Duodenal mucosa (tissue), 2 donors: ENCODE data around the gene RTEL1.
A peak's percentile ranks its signal among the peaks of the same experiment; 100 is the strongest.

Source experiments
- H3K27ac ChIP-seq: one replicate; pipeline ENCODE4 v1.7.0; 2013; ENCODE audit warnings: low read depth, low read length
- H3K27me3 ChIP-seq, 2 donors: one replicate each; pipeline ENCODE4 v1.7.0; 2013; ENCODE audit warnings: low read length in 2 of 2, control low read depth in 1 of 2; ENCODE audit not compliant: insufficient read depth in 2 of 2, control insufficient read depth in 1 of 2
- H3K36me3 ChIP-seq, 2 donors: one replicate each; pipeline ENCODE4 v1.7.0; 2013; ENCODE audit warnings: low read length in 2 of 2, control low read depth in 1 of 2; ENCODE audit not compliant: insufficient read depth in 2 of 2, control insufficient read depth in 1 of 2
- H3K4me1 ChIP-seq, 2 donors: one replicate each; pipeline ENCODE4 v1.7.0; 2013; ENCODE audit warnings: low read length in 2 of 2, control low read depth in 1 of 2; ENCODE audit not compliant: insufficient read depth in 2 of 2, control insufficient read depth in 1 of 2
- H3K4me3 ChIP-seq, 2 donors: one replicate each; pipeline ENCODE4 v1.7.0; 2013; ENCODE audit warnings: low read length in 2 of 2, low read depth in 1 of 2
- H3K9ac ChIP-seq, 2 donors: one replicate each; pipeline ENCODE4 v1.7.0; 2013; ENCODE audit warnings: low read length in 2 of 2, low read depth in 1 of 2
- H3K9me3 ChIP-seq, 2 donors: one replicate each; pipeline ENCODE4 v1.7.0; 2013; ENCODE audit warnings: low read length in 2 of 2, control low read depth in 1 of 2; ENCODE audit not compliant: control insufficient read depth in 1 of 2

Gene RTEL1

GRCh38 chr20:63693733-63694583, 35.8 kb downstream of the RTEL1 start:
- Histone ChIP-seq H3K36me3 (peaks cover 0 to 4% of the 10 kb centered on the region in 2 donors), H3K4me1 (peaks cover 23 to 38% of the 10 kb centered on the region in 2 donors), H3K9ac (no peak overlapping the region), H3K27me3 (no peaks in the 10 kb centered on the region), H3K4me3 (no peak overlapping the region), H3K27ac (no peak overlapping the region), H3K9me3 (no peaks in the 10 kb centered on the region)

DNA sequence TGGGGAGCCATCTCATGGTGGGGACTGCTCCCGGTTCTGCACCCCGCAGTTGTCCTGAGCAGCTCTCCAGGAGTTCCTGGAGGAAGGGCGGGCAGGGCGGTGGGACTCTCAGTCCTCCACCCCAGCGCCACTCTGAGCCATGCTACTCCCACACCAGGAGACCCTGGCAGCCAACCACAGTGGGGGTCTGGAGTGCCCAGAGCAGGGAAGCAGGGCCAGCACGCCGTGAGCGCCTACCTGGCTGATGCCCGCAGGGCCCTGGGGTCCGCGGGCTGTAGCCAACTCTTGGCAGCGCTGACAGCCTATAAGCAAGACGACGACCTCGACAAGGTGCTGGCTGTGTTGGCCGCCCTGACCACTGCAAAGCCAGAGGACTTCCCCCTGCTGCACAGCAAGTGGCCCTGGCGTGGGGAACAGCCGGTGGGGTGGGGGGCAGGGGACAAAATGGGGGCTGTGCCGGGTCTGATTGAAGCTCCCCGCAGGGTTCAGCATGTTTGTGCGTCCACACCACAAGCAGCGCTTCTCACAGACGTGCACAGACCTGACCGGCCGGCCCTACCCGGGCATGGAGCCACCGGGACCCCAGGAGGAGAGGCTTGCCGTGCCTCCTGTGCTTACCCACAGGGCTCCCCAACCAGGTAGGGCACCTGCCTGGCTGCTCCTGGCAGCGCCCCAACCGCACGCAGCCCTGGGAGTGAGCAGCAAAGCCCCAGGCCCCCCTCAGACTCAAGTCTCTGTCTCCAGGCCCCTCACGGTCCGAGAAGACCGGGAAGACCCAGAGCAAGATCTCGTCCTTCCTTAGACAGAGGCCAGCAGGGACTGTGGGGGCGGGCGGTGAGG, 36.7 kb downstream of the RTEL1 start:
- Histone ChIP-seq H3K27ac (no peak overlapping the region), H3K9ac (no peak overlapping the region), H3K9me3 (no peaks in the 10 kb centered on the region), H3K36me3 (peaks cover 0 to 4% of the 10 kb centered on the region in 2 donors), H3K27me3 (no peaks in the 10 kb centered on the region), H3K4me3 (no peak overlapping the region), H3K4me1 (peaks cover 23 to 42% of the 10 kb centered on the region in 2 donors)

- no peak overlapping the region for H3K9ac ChIP-seq
- no peak overlapping the region for H3K4me3 ChIP-seq
- no peaks in the 10 kb centered on the region for H3K9me3 ChIP-seq
- H3K27me3 ChIP-seq = no peaks in the 10 kb centered on the region
- H3K36me3 ChIP-seq = peaks cover 0 to 4% of the 10 kb centered on the region in 2 donors
- peaks cover 23 to 40% of the 10 kb centered on the region in 2 donors for H3K4me1 ChIP-seq
- H3K27ac ChIP-seq = no peak overlapping the region
Measured at GRCh38 chr20:63695424-63696305, 37.6 kb downstream of the RTEL1 start.

DNA sequence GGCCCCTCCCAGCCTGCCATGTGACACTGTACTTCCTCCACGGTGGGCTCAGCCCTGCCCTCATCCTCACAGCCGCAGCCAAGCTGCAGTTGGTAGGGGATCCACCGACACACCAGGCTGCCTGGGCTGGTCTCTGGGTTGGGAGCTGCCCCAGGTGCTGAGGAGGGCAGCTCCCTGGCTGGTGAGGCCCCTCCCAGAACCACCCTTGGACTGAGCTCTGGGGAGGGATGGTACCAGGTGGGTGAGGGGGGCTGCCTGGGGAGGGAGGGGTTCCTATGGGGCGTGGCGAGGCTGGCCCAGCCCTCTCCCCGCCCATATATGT, 38.2 kb downstream of the RTEL1 start:
- Histone ChIP-seq H3K4me1 (peaks cover 23 to 40% of the 10 kb centered on the region in 2 donors), H3K27me3 (no peaks in the 10 kb centered on the region), H3K27ac (no peak overlapping the region)

DNA sequence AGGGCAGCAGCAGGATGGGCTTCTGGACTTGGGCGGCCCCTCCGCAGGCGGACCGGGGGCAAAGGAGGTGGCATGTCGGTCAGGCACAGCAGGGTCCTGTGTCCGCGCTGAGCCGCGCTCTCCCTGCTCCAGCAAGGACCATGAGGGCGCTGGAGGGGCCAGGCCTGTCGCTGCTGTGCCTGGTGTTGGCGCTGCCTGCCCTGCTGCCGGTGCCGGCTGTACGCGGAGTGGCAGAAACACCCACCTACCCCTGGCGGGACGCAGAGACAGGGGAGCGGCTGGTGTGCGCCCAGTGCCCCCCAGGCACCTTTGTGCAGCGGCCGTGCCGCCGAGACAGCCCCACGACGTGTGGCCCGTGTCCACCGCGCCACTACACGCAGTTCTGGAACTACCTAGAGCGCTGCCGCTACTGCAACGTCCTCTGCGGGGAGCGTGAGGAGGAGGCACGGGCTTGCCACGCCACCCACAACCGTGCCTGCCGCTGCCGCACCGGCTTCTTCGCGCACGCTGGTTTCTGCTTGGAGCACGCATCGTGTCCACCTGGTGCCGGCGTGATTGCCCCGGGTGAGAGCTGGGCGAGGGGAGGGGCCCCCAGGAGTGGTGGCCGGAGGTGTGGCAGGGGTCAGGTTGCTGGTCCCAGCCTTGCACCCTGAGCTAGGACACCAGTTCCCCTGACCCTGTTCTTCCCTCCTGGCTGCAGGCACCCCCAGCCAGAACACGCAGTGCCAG, 38.7 kb downstream of the RTEL1 start, which contains the start of gene TNFRSF6B:
TNFRSF6B (plus strand) TSS at position 25 of the 729 bp plus-strand sequence; CDS start at position 141, 116 bp downstream.
- Histone ChIP-seq H3K27ac (no peak within 1 kb of the TSS), H3K9me3 (no peaks in the 10 kb centered on the region), H3K36me3 (peaks cover 0 to 4% of the 10 kb centered on the region in 2 donors), H3K9ac (peak within 1 kb of the TSS; percentile 25 to 33), H3K4me1 (peaks cover 23 to 38% of the 10 kb centered on the region in 2 donors), H3K4me3 (peak within 1 kb of the TSS; percentile 40 to 48), H3K27me3 (no peaks in the 10 kb centered on the region)

More for the DNA sequence above, 38.2 kb downstream of the RTEL1 start:
- Histone ChIP-seq H3K9ac (no peak overlapping the region), H3K36me3 (peaks cover 0 to 4% of the 10 kb centered on the region in 2 donors), H3K9me3 (no peaks in the 10 kb centered on the region), H3K4me3 (peak overlapping the region in 1 of 2 donors; percentile 40)

DNA sequence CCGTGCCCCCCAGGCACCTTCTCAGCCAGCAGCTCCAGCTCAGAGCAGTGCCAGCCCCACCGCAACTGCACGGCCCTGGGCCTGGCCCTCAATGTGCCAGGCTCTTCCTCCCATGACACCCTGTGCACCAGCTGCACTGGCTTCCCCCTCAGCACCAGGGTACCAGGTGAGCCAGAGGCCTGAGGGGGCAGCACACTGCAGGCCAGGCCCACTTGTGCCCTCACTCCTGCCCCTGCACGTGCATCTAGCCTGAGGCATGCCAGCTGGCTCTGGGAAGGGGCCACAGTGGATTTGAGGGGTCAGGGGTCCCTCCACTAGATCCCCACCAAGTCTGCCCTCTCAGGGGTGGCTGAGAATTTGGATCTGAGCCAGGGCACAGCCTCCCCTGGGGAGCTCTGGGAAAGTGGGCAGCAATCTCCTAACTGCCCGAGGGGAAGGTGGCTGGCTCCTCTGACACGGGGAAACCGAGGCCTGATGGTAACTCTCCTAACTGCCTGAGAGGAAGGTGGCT, 39.3 kb downstream of the RTEL1 start:
- H3K27ac ChIP-seq = no peak overlapping the region
- peaks cover 0 to 4% of the 10 kb centered on the region in 2 donors for H3K36me3 ChIP-seq
- H3K9ac ChIP-seq = peak overlapping the region in 1 of 2 donors; percentile 33
- peaks cover 17 to 32% of the 10 kb centered on the region in 2 donors for H3K4me1 ChIP-seq
- no peaks in the 10 kb centered on the region for H3K9me3 ChIP-seq
- H3K27me3 ChIP-seq = no peaks in the 10 kb centered on the region
- H3K4me3 ChIP-seq = peak overlapping the region; percentile 40 to 48

GRCh38 chr20:63697868-63698545, 39.9 kb downstream of the RTEL1 start:
- Histone ChIP-seq H3K36me3 (peaks cover 0 to 4% of the 10 kb centered on the region in 2 donors), H3K4me1 (peaks cover 17 to 30% of the 10 kb centered on the region in 2 donors), H3K27ac (peak overlapping the region; percentile 32), H3K9ac (peak overlapping the region in 1 of 2 donors; percentile 33), H3K9me3 (no peaks in the 10 kb centered on the region), H3K4me3 (no peak overlapping the region), H3K27me3 (no peaks in the 10 kb centered on the region)

- peaks cover 17 to 30% of the 10 kb centered on the region in 2 donors for H3K4me1 ChIP-seq
- no peak overlapping the region for H3K4me3 ChIP-seq
- peaks cover 1 to 7% of the 10 kb centered on the region in 2 donors for H3K36me3 ChIP-seq
Measured at GRCh38 chr20:63698739-63699465, 40.8 kb downstream of the RTEL1 start.

More at GRCh38 chr20:63698739-63699465, 40.8 kb downstream of the RTEL1 start:
- peak overlapping the region; percentile 32 for H3K27ac ChIP-seq
- no peaks in the 10 kb centered on the region for H3K9me3 ChIP-seq
- no peak overlapping the region for H3K9ac ChIP-seq
- no peaks in the 10 kb centered on the region for H3K27me3 ChIP-seq
